DMS79 treated with DMSO at 0.1 percent for 48 hours (cell line): ENCODE results near the gene TC2N.
A peak's percentile ranks its signal among the peaks of the same experiment; 100 is the strongest.
"Not testable (repeated sequence)": the region's sequence is repeated elsewhere in the genome, so short reads cannot be mapped to it uniquely, and the experiment has no call there.

Experiments used
- DNase-seq: peaks from one replicate; lab custom pipeline; 2025; lab: John Stamatoyannopoulos, UW

Gene TC2N

GRCh38 chr14:91867316-91867988 lies at the start of gene TC2N:
TC2N (minus strand) TSS chr14:91867536; CDS start chr14:91813769, 53,767 bp downstream.
- peak; percentile 62 for DNase-seq

- no peak for DNase-seq
Observed at GRCh38 chr14:91912035-91912434, 44.7 kb upstream of the TC2N start.

- DNase-seq, result peak; percentile 45
Observed at GRCh38 chr14:91911474-91912032, 44.2 kb upstream of the TC2N start.

- no peak for DNase-seq
Observed at GRCh38 chr14:91910196-91910595, 42.9 kb upstream of the TC2N start.

GRCh38 chr14:91906374-91906773 lies 39.0 kb upstream of the TC2N start:
- DNase-seq, result no peak

- DNase-seq, result no peak
Observed at GRCh38 chr14:91904956-91905645, 37.8 kb upstream of the TC2N start.

GRCh38 chr14:91904483-91904882 lies 37.1 kb upstream of the TC2N start:
- DNase-seq, result no peak

GRCh38 chr14:91903070-91903469 lies 35.7 kb upstream of the TC2N start:
- no peak for DNase-seq

- no peak for DNase-seq
Observed at GRCh38 chr14:91902336-91902735, 35.0 kb upstream of the TC2N start.

- DNase-seq, result no peak
Observed at GRCh38 chr14:91901449-91902226, 34.3 kb upstream of the TC2N start.

- DNase-seq, result no peak
Observed at GRCh38 chr14:91899806-91900205, 32.5 kb upstream of the TC2N start.

GRCh38 chr14:91899213-91899612 lies 31.9 kb upstream of the TC2N start:
- peak; percentile 17 for DNase-seq

GRCh38 chr14:91898372-91898771 lies 31.0 kb upstream of the TC2N start:
- DNase-seq, result no peak

- not testable (repeated sequence) for DNase-seq
Observed at GRCh38 chr14:91897716-91898115, 30.4 kb upstream of the TC2N start.

GRCh38 chr14:91897106-91897701 lies 29.9 kb upstream of the TC2N start:
- DNase-seq, result no peak

- no peak for DNase-seq
Observed at GRCh38 chr14:91896419-91896818, 29.1 kb upstream of the TC2N start.

GRCh38 chr14:91893669-91894068 lies 26.3 kb upstream of the TC2N start:
- DNase-seq, result no peak

- DNase-seq, result no peak
Observed at GRCh38 chr14:91893007-91893406, 25.7 kb upstream of the TC2N start.

GRCh38 chr14:91891721-91892220 lies 24.4 kb upstream of the TC2N start:
- no peak for DNase-seq

- no peak for DNase-seq
Observed at GRCh38 chr14:91891101-91891500, 23.8 kb upstream of the TC2N start.

- DNase-seq, result no peak
Observed at GRCh38 chr14:91890291-91890749, 23.0 kb upstream of the TC2N start.
